Measurements from ENCODE around the gene ALS2CL.

DNA sequence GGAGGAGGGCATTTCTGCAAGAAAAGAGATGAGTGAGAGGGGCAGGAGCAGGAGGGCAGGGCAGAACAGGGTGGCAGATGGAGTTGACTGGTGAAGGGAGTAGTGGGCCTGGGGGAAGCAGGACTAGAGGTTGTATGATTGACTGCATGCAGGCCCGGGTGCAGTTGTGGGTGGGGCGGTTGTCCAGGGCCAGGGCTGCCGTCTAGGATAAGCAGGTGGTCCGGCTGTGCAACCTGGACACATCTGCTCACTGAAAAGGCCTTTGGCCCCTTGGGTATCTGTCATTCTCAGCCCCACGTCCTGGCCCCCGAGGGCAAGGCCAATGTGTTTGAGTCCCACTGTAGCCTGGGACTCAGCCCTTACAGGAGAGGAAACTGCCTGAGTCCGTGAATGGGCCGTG is 25.4 kb downstream of the ALS2CL start:
- TF ChIP-seq TAF1 (IDR thresholded peaks at IDR 0.05; ENCODE audit: borderline replicate concordance, low read depth, low read length): no peak
- TF ChIP-seq, protein P1, sequence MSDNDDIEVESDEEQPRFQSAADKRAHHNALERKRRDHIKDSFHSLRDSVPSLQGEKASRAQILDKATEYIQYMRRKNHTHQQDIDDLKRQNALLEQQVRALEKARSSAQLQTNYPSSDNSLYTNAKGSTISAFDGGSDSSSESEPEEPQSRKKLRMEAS (IDR thresholded peaks at IDR 0.05; ENCODE audit: low read depth, low read length): no peak
- TF ChIP-seq CBX3 (IDR thresholded peaks at IDR 0.05; ENCODE audit: borderline replicate concordance, low read depth): no peak
- no peak for TF ChIP-seq POLR2A (IDR thresholded peaks at IDR 0.05; ENCODE audit: low read depth, low read length)
- no peak for TF ChIP-seq SUZ12 (IDR thresholded peaks at IDR 0.05; ENCODE audit: unreplicated experiment)
- no peak for TF ChIP-seq POLR2AphosphoS5 (IDR thresholded peaks at IDR 0.05; ENCODE audit: low read length)
- no peak for TF ChIP-seq RFX5 (IDR thresholded peaks at IDR 0.05; ENCODE audit: low read depth, low read length)
- TF ChIP-seq EP300 (IDR thresholded peaks at IDR 0.05; ENCODE audit: borderline replicate concordance in 1 of 2, control insufficient read depth in 1 of 2, low read depth in 2 of 2, low read length in 2 of 2): no peak
- no peak for TF ChIP-seq EGR1 (IDR thresholded peaks at IDR 0.05; ENCODE audit: borderline replicate concordance in 1 of 2, low read depth in 2 of 2, low read length in 2 of 2)
- no peak for TF ChIP-seq HDAC6 (IDR thresholded peaks at IDR 0.05; ENCODE audit: unreplicated experiment)
- no peak for TF ChIP-seq SPI1 (IDR thresholded peaks at IDR 0.05; ENCODE audit: borderline replicate concordance, insufficient read depth, low read depth, low read length)
- no peak for TF ChIP-seq HDAC2 (IDR thresholded peaks at IDR 0.05)
- TF ChIP-seq EZH2 (IDR thresholded peaks at IDR 0.05; ENCODE audit: borderline replicate concordance, control insufficient read depth, low read depth, low read length): no peak
